Trophoblast cell (in vitro differentiated cells and primary cell): ENCODE measurements around the gene EPHA4.

ENCODE experiments used
- DNase-seq, 2 donors: peaks; one replicate each; pipeline ENCODE4 v3.0.0-alpha.2; 2016
- H2AFZ ChIP-seq: 2 replicates; pipeline ENCODE4 v1.6.1; 2013; ENCODE audit warnings: low read length, moderate library complexity, mild to moderate bottlenecking; ENCODE audit not compliant: insufficient read depth, poor library complexity
- H2AK5ac ChIP-seq: 2 replicates; pipeline ENCODE4 v1.6.1; 2013; ENCODE audit warnings: mild to moderate bottlenecking, low read length
- H2BK120ac ChIP-seq: 2 replicates; pipeline ENCODE4 v1.6.1; 2013; ENCODE audit warnings: low read length, mild to moderate bottlenecking, moderate library complexity; ENCODE audit not compliant: insufficient read depth, poor library complexity
- H2BK12ac ChIP-seq: 2 replicates; pipeline ENCODE4 v1.6.1; 2013; ENCODE audit warnings: mild to moderate bottlenecking, low read length, moderate library complexity
- H2BK5ac ChIP-seq: 2 replicates; pipeline ENCODE4 v1.6.1; 2013; ENCODE audit warnings: low read length, low read depth, moderate library complexity, mild to moderate bottlenecking; ENCODE audit not compliant: poor library complexity
- H3K14ac ChIP-seq: 2 replicates; pipeline ENCODE4 v1.6.1; 2013; ENCODE audit warnings: mild to moderate bottlenecking, low read length
- H3K18ac ChIP-seq: 2 replicates; pipeline ENCODE4 v1.6.1; 2013; ENCODE audit warnings: mild to moderate bottlenecking, low read length
- H3K23ac ChIP-seq: 2 replicates; pipeline ENCODE4 v1.6.1; 2013; ENCODE audit warnings: low read length
- H3K27ac ChIP-seq: 2 replicates; pipeline ENCODE4 v1.5.1; 2013; ENCODE audit warnings: low read depth, mild to moderate bottlenecking, inconsistent platforms, low read length, moderate library complexity
- H3K27me3 ChIP-seq: 2 replicates; pipeline ENCODE4 v1.6.1; 2013; ENCODE audit warnings: inconsistent platforms, mild to moderate bottlenecking, low read length, moderate library complexity; ENCODE audit not compliant: insufficient read depth
- H3K36me3 ChIP-seq, 2 experiments: 1 replicate in 1 of 2; 2 replicates in 1 of 2; pipeline ENCODE4 v1.6.1; 2013; ENCODE audit warnings: low read length in 2 of 2, mild to moderate bottlenecking in 2 of 2, moderate library complexity in 1 of 2; ENCODE audit not compliant: insufficient read depth in 2 of 2, control insufficient read depth in 1 of 2
- H3K4ac ChIP-seq: 2 replicates; pipeline ENCODE4 v1.6.1; 2013; ENCODE audit warnings: low read depth, mild to moderate bottlenecking, low read length, moderate library complexity
- H3K4me1 ChIP-seq, 2 experiments: 1 replicate in 1 of 2; 2 replicates in 1 of 2; pipeline ENCODE4 v1.6.1; 2013; ENCODE audit warnings: low read length in 2 of 2, mild to moderate bottlenecking in 2 of 2, moderate library complexity in 1 of 2; ENCODE audit not compliant: insufficient read depth in 2 of 2, control insufficient read depth in 1 of 2
- H3K4me2 ChIP-seq: 2 replicates; pipeline ENCODE4 v1.6.1; 2013; ENCODE audit warnings: inconsistent platforms, mild to moderate bottlenecking, low read length, moderate library complexity
- H3K4me3 ChIP-seq: 2 replicates; pipeline ENCODE4 v1.5.1; 2013; ENCODE audit warnings: mild to moderate bottlenecking, low read depth, low read length, inconsistent platforms
- H3K79me1 ChIP-seq: one replicate; pipeline ENCODE4 v1.6.1; 2013; ENCODE audit warnings: low read length
- H3K79me2 ChIP-seq: 2 replicates; pipeline ENCODE4 v1.6.1; 2013; ENCODE audit warnings: low read length, mild to moderate bottlenecking; ENCODE audit not compliant: control insufficient read depth, insufficient read depth, poor library complexity
- H3K9ac ChIP-seq: 2 replicates; pipeline ENCODE4 v1.6.1; 2013; ENCODE audit warnings: mild to moderate bottlenecking, low read length
- H3K9me3 ChIP-seq: 2 replicates; pipeline ENCODE4 v1.6.1; 2013; ENCODE audit warnings: low read depth, mild to moderate bottlenecking, control low read depth, inconsistent platforms, low read length; ENCODE audit not compliant: insufficient read depth
- H4K12ac ChIP-seq: 2 replicates; pipeline ENCODE4 v1.6.1; 2013; ENCODE audit warnings: low read depth, mild to moderate bottlenecking, low read length, moderate library complexity
- H4K8ac ChIP-seq: 2 replicates; pipeline ENCODE4 v1.6.1; 2013; ENCODE audit warnings: low read depth, mild to moderate bottlenecking, low read length, moderate library complexity
- H4K91ac ChIP-seq: one replicate; pipeline ENCODE4 v1.6.1; 2013; ENCODE audit warnings: low read depth, mild to moderate bottlenecking, low read length, moderate library complexity
- WGBS: extraction: QIAGEN DNeasy Blood & Tissue Kit; methylation state at CpG from one replicate; pipeline ENCODE4 v1.1.7; 2013; ENCODE audit warnings: missing lambda C conversion rate; ENCODE audit not compliant: insufficient read length, insufficient coverage; ENCODE audit errors: extremely low coverage; 5-methylcytosine and 5-hydroxymethylcytosine counted together

EPHA4 gene

DNA sequence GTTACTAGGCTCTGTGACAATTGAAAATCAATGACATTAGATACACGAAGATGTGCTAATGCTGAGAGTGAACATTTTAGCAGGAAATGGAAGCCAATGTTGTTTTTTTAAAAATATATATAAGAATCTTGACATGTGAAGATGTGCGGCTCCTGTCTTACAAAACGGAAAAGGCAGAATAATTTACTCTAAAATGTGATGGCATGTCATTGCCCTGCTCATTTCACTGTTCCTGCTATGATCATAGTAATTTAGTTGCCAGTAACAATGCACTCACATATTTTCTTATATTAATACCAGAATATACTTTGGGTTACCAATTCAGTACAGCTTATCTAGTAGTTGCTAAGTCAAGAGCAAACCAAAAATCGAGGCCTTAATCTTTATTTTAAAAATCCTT, 10.3 kb downstream of the EPHA4 start:
- H3K9me3 ChIP-seq = no peaks in the 10 kb centered on the region
- H3K18ac ChIP-seq = no peak overlapping the region
- no peak overlapping the region for H2AFZ ChIP-seq
- no peak overlapping the region for H2BK120ac ChIP-seq
- no peaks in the 10 kb centered on the region for H3K79me2 ChIP-seq
- H3K36me3 ChIP-seq = peaks cover 0 to 5% of the 10 kb centered on the region in 2 experiments
- no peaks in the 10 kb centered on the region for H3K27me3 ChIP-seq
- no peak overlapping the region for H3K14ac ChIP-seq
- no peak overlapping the region for H3K27ac ChIP-seq
- no peak for DNase-seq
- H2BK12ac ChIP-seq = no peak overlapping the region
- H2BK5ac ChIP-seq = no peak overlapping the region
- H3K23ac ChIP-seq = no peak overlapping the region
- no peak overlapping the region for H3K9ac ChIP-seq
- H4K91ac ChIP-seq = no peak overlapping the region
- H3K79me1 ChIP-seq = no peaks in the 10 kb centered on the region
- no peak overlapping the region for H3K4ac ChIP-seq
- no peaks in the 10 kb centered on the region for H3K4me1 ChIP-seq
- no peak overlapping the region for H2AK5ac ChIP-seq
- no peak overlapping the region for H4K8ac ChIP-seq
- no peak overlapping the region for H3K4me3 ChIP-seq
- H3K4me2 ChIP-seq = no peak overlapping the region
- H4K12ac ChIP-seq = no peak overlapping the region
- WGBS = 100% methylated on average over 1 of the region's 4 CpGs

- no peak overlapping the region for H3K23ac ChIP-seq
- no peak overlapping the region for H3K14ac ChIP-seq
- H3K9ac ChIP-seq = no peak overlapping the region
- H2AK5ac ChIP-seq = no peak overlapping the region
- no peak overlapping the region for H3K18ac ChIP-seq
- no peak overlapping the region for H3K4ac ChIP-seq
- no peak overlapping the region for H4K8ac ChIP-seq
- H3K79me1 ChIP-seq = no peaks in the 10 kb centered on the region
- H4K91ac ChIP-seq = no peak overlapping the region
- no peak overlapping the region for H2BK5ac ChIP-seq
- no peak overlapping the region for H2BK120ac ChIP-seq
- H3K4me1 ChIP-seq = peaks cover 3% of the 10 kb centered on the region in 2 experiments
- WGBS = no CpG with 5 or more reads among the region's 5 CpGs
- H3K4me3 ChIP-seq = no peak overlapping the region
- H3K27me3 ChIP-seq = no peaks in the 10 kb centered on the region
- H4K12ac ChIP-seq = no peak overlapping the region
- H3K27ac ChIP-seq = no peak overlapping the region
- peaks cover 0 to 5% of the 10 kb centered on the region in 2 experiments for H3K36me3 ChIP-seq
- no peak overlapping the region for H2BK12ac ChIP-seq
- no peak overlapping the region for H3K4me2 ChIP-seq
- H3K9me3 ChIP-seq = no peaks in the 10 kb centered on the region
- no peak for DNase-seq
- H3K79me2 ChIP-seq = no peaks in the 10 kb centered on the region
- H2AFZ ChIP-seq = no peak overlapping the region
Observed at GRCh38 chr2:221559991-221560390, 12.1 kb downstream of the EPHA4 start.

DNA sequence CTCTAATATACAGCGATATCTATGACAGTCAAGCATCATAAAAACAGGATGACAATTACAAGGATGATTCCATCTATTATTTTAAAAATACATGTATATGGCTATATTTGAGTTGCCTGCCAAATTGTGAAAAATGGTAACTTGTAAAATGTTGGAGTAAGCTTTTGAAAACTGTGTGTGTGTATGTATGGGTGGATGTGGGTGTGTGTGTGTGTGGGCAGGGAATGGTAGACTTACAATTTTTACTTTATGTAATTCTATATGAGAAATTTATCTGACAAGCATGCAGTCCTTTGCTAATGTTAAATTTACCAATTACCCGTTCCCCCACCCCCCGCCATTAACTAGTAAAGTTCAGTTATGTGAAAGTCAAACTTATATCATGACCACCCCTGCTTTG, 14.0 kb downstream of the EPHA4 start:
- Histone ChIP-seq H4K8ac (no peak overlapping the region), H2BK5ac (no peak overlapping the region), H3K27me3 (no peaks in the 10 kb centered on the region), H3K4me2 (no peak overlapping the region), H4K12ac (no peak overlapping the region), H3K9me3 (no peaks in the 10 kb centered on the region), H3K4ac (no peak overlapping the region), H4K91ac (no peak overlapping the region), H3K79me1 (no peaks in the 10 kb centered on the region), H3K4me3 (no peak overlapping the region), H2AFZ (no peak overlapping the region), H3K27ac (no peak overlapping the region), H2BK120ac (no peak overlapping the region), H3K79me2 (no peaks in the 10 kb centered on the region), H3K36me3 (no peaks in the 10 kb centered on the region), H2AK5ac (no peak overlapping the region), H3K9ac (no peak overlapping the region), H3K18ac (no peak overlapping the region), H3K14ac (no peak overlapping the region), H3K4me1 (peaks cover 6% of the 10 kb centered on the region in 2 experiments), H3K23ac (no peak overlapping the region), H2BK12ac (no peak overlapping the region)
- WGBS = no CpG with 5 or more reads among the region's 3 CpGs
- DNase-seq = no peak

DNA sequence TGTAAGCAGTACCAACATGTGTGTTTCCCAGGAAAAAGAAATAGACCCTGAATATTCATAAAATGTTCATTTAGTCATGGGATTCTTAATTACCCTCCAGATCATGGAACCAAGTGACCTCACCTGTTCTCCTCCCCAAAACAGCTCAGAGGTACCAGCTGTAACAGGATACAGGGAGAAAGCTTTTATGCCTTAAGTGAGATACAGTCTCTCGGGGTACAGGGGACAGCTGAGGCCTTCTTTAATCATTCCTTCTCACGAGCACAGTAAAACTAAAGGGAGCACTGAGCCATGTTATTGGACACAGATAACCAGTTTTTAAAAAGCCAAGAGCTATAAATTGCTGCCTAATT, 16.6 kb downstream of the EPHA4 start:
- H4K12ac ChIP-seq = no peak overlapping the region
- H3K79me1 ChIP-seq = no peaks in the 10 kb centered on the region
- peaks cover 6% of the 10 kb centered on the region in 2 experiments for H3K4me1 ChIP-seq
- no peak overlapping the region for H2AK5ac ChIP-seq
- no peak overlapping the region for H3K14ac ChIP-seq
- no peak overlapping the region for H2AFZ ChIP-seq
- H3K36me3 ChIP-seq = no peaks in the 10 kb centered on the region
- no peak for DNase-seq
- no peak overlapping the region for H4K91ac ChIP-seq
- no peak overlapping the region for H3K27ac ChIP-seq
- H3K27me3 ChIP-seq = no peaks in the 10 kb centered on the region
- no peak overlapping the region for H3K9ac ChIP-seq
- no peaks in the 10 kb centered on the region for H3K9me3 ChIP-seq
- H3K4me2 ChIP-seq = no peak overlapping the region
- no peak overlapping the region for H2BK120ac ChIP-seq
- H3K4me3 ChIP-seq = no peak overlapping the region
- H2BK5ac ChIP-seq = no peak overlapping the region
- H3K18ac ChIP-seq = no peak overlapping the region
- no CpG with 5 or more reads among the region's 2 CpGs for WGBS
- no peak overlapping the region for H3K23ac ChIP-seq
- no peak overlapping the region for H4K8ac ChIP-seq
- no peak overlapping the region for H2BK12ac ChIP-seq
- no peak overlapping the region for H3K4ac ChIP-seq
- no peaks in the 10 kb centered on the region for H3K79me2 ChIP-seq
